Measurements from ENCODE around the gene ACACB. TPM values are rescaled to one million over a fixed set of nuclear protein-coding genes. Genes with fewer than 3 reads are reported as not detected.
A peak's percentile ranks its signal among the peaks of the same experiment; 100 is the strongest.
"Not testable (repeated sequence)": the region's sequence is repeated elsewhere in the genome, so short reads cannot be mapped to it uniquely, and the experiment has no call there.

Gene ACACB
- polyA plus RNA-seq, 10 donors: 4.6 to 13.3 (median 7.9) TPM

DNA sequence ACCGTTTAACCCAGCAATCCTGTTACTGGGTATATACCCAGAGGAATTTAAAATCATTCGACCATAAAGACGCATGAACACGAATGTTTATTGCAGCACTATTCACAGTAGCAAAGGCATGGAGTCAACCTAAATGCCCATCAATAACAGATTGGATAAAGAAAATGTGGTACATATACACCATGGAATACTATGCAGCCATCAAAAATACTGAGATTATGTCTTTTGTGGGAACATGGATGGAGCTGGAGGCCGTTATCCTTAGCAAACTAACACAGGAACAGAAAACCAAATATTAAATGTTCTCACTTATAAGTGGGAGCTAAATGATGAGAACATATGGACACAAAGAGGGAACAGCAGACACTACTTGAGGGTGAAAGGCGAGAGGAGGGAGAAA lies 56.4 kb downstream of the ACACB start:
- DNase-seq: not testable (repeated sequence)

GRCh38 chr12:109173443-109174240 lies 57.3 kb downstream of the ACACB start:
- no peak for DNase-seq

DNA sequence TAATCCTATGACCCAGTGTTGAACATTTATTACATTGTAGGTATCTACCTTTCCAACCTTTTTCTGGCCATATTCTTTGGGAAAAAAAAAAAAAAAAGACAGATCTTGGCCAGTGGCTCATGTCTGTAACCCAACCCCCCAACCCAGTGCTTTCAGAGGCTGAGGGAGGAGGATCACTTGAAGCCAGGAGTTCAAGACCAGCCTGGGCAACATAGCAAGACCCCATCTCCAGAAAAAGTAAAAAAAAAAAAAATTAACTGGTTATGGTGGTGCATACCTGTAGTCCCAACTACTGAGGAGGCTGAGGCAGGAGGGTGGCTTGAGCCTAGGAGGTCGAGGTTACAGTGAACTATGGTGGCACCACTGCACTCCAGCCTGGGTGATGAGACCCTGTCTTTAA lies 58.1 kb downstream of the ACACB start:
- DNase-seq: no peak

DNA sequence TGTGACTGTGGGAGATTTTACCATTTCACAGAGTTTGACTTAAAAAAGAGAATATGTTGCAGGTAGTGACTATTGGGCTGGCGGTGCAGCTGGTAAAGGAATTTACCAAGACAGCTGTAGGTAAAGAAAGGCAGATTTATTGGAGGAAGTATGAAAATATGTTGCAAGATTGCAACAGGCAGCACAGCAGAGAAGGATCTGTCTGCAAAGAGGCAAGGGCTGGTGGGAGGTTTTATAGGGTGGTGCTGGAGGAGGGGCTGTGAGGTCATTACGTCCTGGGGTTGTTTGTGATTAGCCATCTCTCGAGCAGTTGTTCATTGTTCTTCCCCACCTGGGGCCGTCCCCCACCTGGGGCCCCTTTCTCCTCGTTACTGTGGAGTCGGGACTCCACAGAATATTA lies 62.1 kb downstream of the ACACB start:
- DNase-seq: no peak

- DNase-seq: no peak
Measured at GRCh38 chr12:109179927-109180326, 63.5 kb downstream of the ACACB start.

- no peak for DNase-seq
Measured at GRCh38 chr12:109182041-109182839, 65.9 kb downstream of the ACACB start.

DNA sequence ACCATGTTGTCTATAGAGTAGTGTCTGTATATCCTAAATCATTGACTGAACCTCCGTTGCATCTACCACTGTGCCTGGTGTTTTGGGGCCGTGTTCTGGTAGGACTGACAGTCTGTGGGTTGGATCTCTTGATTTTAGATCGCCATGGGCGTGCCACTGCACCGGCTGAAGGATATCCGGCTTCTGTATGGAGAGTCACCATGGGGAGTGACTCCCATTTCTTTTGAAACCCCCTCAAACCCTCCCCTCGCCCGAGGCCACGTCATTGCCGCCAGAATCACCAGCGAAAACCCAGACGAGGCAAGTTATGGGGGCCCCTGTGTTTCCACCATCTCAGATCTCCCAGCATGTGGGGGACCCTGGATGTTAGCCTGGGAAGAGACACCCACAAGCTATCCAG lies 69.1 kb downstream of the ACACB start:
- DNase-seq: no peak

GRCh38 chr12:109186993-109187653 lies 70.7 kb downstream of the ACACB start:
- no peak for DNase-seq

GRCh38 chr12:109188108-109188712 lies 71.8 kb downstream of the ACACB start:
- no peak for DNase-seq

GRCh38 chr12:109189291-109189690 lies 72.9 kb downstream of the ACACB start:
- DNase-seq: no peak

GRCh38 chr12:109191621-109192250 lies 75.3 kb downstream of the ACACB start:
- no peak for DNase-seq

- DNase-seq: peak in 1 of 3 donors; percentile 20
Measured at GRCh38 chr12:109192358-109192757, 76.0 kb downstream of the ACACB start.

- DNase-seq: no peak
Measured at GRCh38 chr12:109193896-109194295, 77.5 kb downstream of the ACACB start.

- DNase-seq: no peak
Measured at GRCh38 chr12:109196332-109196731, 79.9 kb downstream of the ACACB start.

DNA sequence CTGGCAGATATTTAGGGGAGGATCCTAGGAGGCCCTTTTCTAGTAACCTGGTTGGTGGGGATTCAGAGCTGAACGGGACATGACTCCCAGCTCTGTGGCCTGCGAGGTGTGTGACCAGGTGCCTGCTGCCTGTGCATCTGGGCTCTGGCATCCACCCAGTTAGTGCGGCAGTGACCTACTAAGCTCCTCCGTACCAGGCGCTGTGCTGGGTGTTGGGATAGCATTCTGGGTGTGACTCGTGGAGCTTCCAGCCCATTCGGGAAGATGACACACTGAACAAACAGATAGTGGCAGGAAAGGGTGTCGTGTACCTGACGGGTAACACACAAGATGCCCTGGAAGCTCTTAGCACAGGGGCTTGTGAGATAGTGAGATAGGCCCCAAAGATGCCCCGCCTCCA lies 80.9 kb downstream of the ACACB start:
- DNase-seq: no peak

DNA sequence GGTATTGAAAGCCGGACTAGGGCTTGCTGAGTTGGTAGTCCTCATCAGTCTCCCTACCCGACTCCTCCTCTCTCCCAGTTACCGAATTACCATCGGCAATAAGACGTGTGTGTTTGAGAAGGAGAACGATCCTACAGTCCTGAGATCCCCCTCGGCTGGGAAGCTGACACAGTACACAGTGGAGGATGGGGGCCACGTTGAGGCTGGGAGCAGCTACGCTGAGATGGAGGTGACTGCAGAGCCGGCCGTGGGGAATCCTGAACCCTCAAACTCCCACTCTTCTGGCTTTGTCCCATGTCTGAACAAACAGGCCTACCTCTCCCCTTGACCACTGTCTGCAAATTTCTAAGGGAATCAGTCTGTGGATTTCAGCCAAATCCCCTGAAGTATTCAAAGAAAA lies 82.9 kb downstream of the ACACB start:
- DNase-seq: no peak

DNA sequence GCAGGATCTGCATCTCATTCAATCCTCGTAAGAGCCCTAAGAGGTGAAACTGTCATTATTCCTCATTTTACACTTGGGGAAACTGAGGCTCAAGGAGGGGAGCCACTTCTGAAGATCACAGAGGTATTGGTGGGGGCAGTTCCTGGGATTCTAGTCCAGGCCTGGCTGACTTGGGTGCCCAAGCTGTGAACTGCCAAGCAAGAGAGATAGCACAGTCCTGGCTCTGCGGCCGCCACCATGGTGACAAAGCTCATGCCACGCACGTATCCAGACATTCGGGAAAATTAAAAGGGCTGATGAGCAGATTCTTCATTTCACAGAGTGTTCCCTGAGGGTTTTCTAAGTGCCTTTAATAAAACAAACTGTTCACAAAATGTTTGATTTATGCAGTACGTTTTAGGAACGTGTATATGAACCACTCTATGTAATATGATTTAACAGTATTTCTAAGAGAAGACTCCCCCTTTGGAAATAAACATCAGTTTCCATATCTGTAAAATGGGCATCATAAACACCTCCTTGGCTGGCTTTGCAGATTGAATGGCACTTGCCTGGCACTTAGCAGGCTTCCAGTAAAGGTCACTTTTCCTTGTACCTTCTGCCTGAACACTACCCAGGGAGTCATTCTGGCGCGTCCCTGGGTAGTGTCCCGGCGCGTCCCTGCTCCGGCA lies 84.6 kb downstream of the ACACB start:
- DNase-seq: no peak

DNA sequence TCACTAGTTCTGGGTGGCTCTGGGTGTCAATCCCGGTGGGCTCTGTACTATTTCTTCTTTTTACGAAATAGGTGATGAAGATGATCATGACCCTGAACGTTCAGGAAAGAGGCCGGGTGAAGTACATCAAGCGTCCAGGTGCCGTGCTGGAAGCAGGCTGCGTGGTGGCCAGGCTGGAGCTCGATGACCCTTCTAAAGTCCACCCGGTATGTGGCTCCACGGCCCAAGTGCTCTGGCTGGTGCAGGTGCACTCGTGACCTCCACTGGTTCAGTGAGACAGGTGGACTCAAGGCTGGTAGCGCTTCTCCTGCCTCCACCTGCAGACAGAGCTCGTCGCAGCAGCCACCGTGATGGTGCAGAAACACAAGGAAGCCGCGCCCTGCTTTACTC lies 85.1 kb downstream of the ACACB start:
- no peak for DNase-seq

DNA sequence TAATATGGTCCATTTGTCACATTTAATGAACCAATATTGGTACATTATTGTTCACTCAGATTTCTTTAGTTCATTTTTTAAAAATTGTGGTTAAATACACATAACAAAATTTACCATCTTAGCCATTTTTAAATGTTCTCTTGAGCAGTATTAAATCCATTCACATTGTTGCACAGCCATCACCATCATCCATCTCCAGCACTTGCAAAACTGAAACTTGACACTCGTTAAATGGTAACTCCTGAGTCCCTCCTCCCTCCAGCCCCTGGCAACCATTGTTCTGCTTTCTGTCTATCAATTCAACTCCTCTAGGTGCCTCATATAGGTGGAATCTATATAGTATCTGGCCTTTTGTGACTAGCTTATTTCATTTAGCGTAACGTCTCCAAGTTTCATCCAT lies 86.4 kb downstream of the ACACB start:
- no peak for DNase-seq

DNA sequence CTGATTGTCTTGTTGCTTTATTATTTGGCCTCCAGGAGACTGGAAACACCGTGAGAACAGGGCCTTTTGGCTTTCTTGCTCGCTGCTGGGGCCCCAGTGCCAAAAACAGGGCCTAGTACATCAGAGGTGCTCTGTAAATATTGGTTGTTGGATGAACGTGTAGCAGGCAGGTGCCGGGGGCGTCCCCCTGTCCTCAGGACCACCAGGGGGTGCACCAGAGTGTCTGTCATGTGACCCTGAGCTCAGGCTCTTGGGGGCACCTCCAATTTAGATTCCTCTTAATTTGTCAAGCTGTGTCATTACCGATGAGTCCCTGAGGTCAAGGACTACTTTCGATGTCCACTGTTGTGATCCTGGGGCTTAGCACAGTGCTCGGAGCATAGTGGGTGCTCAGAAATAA lies 87.1 kb downstream of the ACACB start:
- no peak for DNase-seq

- no peak for DNase-seq
Measured at GRCh38 chr12:109209082-109209481, 92.7 kb downstream of the ACACB start.

All from muscle of back (tissue), 11 donors.